A549 (cell line): Measurements from ENCODE around the gene TCF7L1. TPM values are rescaled to one million over a fixed set of nuclear protein-coding genes. Genes with fewer than 3 reads are reported as not detected.
A peak's percentile ranks its signal among the peaks of the same experiment; 100 is the strongest.

Experiments used
- ATAC-seq, 2 experiments: fragments of 200-7000 bp in 1 of 2; fragments of >200 bp in 1 of 2; cut with Nextera tagmentation in 1 of 2; cut with Tn5 transposase in 1 of 2; 3 replicates each; pipeline versions ENCODE4 v1.8.0 to v1.9.1; 2018 to 2020; ENCODE audit warnings: mild to moderate bottlenecking in 1 of 2, moderate library complexity in 1 of 2
- CTCF ChIA-PET: fragments of 300-600 bp; sonication (Branson Sonifier 250); formaldehyde crosslinking; extraction: SDS; loops from one replicate; lab custom pipeline; 2021; ENCODE audit warnings: antibody characterized with exemption, inconsistent platforms; lab: Yijun Ruan, JAX
- POLR2A ChIA-PET: fragments of 350-600 bp; formaldehyde crosslinking; extraction: SDS; loops from one replicate; lab custom pipeline; 2021; ENCODE audit warnings: antibody characterized with exemption, inconsistent platforms; lab: Yijun Ruan, JAX
- DNase-seq, 2 experiments: peaks; one replicate each; pipeline versions ENCODE4 v3.0.0 to v3.0.0-alpha.2; 2011 to 2016; ENCODE audit warnings: low read depth in 1 of 2, low spot score in 1 of 2
- FAIRE-seq: peaks from 2 replicates; lab custom pipeline; 2011; peaks lifted over from hg19 to GRCh38; lab: Jason Lieb, UNC
- H3K27ac ChIP-seq, 2 experiments: fragments of >200 bp; sonication (Bioruptor Twin); formaldehyde crosslinking; 3 replicates each; pipeline ENCODE4 v1.5.1; 2016 to 2017
- H3K4me1 ChIP-seq: fragments of >200 bp; sonication (Bioruptor Twin); formaldehyde crosslinking; 3 replicates; pipeline ENCODE4 v1.6.1; 2016
- H3K4me2 ChIP-seq: fragments of >200 bp; sonication (Bioruptor Twin); formaldehyde crosslinking; 3 replicates; pipeline ENCODE4 v1.6.1; 2016
- H3K4me3 ChIP-seq: fragments of >200 bp; sonication (Bioruptor Twin); formaldehyde crosslinking; 3 replicates; pipeline ENCODE4 v1.5.1; 2016
- H3K9me3 ChIP-seq: fragments of >200 bp; sonication (Bioruptor Twin); formaldehyde crosslinking; 3 replicates; pipeline ENCODE4 v1.6.1; 2016
- BCL3 ChIP-seq: fragments of >200 bp; sonication (Bioruptor Twin); formaldehyde crosslinking; IDR thresholded peaks from 3 replicates; pipeline ENCODE4 v1.6.1; 2016
- CBX2 ChIP-seq: fragments of 200-600 bp; sonication (generic); IDR thresholded peaks from 2 replicates; pipeline ENCODE4 v1.6.1; 2016; ENCODE audit warnings: low read depth, mild to moderate bottlenecking, borderline replicate concordance
- CEBPB ChIP-seq, 2 experiments: fragments of >200 bp in 1 of 2; sonication (Bioruptor Twin) in 1 of 2; formaldehyde crosslinking in 1 of 2; IDR thresholded peaks; 2 replicates each; pipeline ENCODE4 v1.6.1; 2012 to 2016
- CHD2 ChIP-seq: fragments of 150-350 bp; IDR thresholded peaks from 2 replicates; pipeline ENCODE4 v1.6.1; 2014; ENCODE audit warnings: low read length; ENCODE audit not compliant: partially characterized antibody
- CHD4 ChIP-seq: fragments of 200-600 bp; sonication (generic); IDR thresholded peaks from 2 replicates; pipeline ENCODE4 v1.6.1; 2016; ENCODE audit warnings: antibody characterized with exemption, mild to moderate bottlenecking, borderline replicate concordance
- CTCF ChIP-seq: fragments of >200 bp; sonication (Bioruptor Twin); formaldehyde crosslinking; IDR thresholded peaks from 3 replicates; pipeline ENCODE4 v1.5.1; 2016
- EHF ChIP-seq: fragments of 250-450 bp; sonication (Bioruptor Pico); IDR thresholded peaks from 2 replicates; pipeline ENCODE4 v1.5.0; 2020; ENCODE audit warnings: mild to moderate bottlenecking
- HDAC2 ChIP-seq: fragments of 200-600 bp; sonication (generic); IDR thresholded peaks from 2 replicates; pipeline ENCODE4 v1.6.1; 2016
- HEYL ChIP-seq: fragments of 250-450 bp; sonication (Bioruptor Pico); IDR thresholded peaks from 2 replicates; pipeline ENCODE4 v1.8.0; 2021; ENCODE audit warnings: mild to moderate bottlenecking, moderate library complexity
- HOXA7 ChIP-seq: fragments of 250-450 bp; sonication (Bioruptor Pico); IDR thresholded peaks from 2 replicates; pipeline ENCODE4 v1.5.0; 2020; ENCODE audit warnings: mild to moderate bottlenecking, moderate library complexity
- HOXB5 ChIP-seq: fragments of 250-450 bp; sonication (Bioruptor Pico); IDR thresholded peaks from 2 replicates; pipeline ENCODE4 v1.5.0; 2020; ENCODE audit warnings: mild to moderate bottlenecking, moderate library complexity
- JUN ChIP-seq, 2 experiments: fragments of >200 bp; sonication (Bioruptor Twin); formaldehyde crosslinking; IDR thresholded peaks; 2 replicates in 1 of 2; 3 replicates in 1 of 2; pipeline ENCODE4 v1.6.1; 2016 to 2017
- JUNB ChIP-seq: fragments of >200 bp; sonication (Bioruptor Twin); formaldehyde crosslinking; IDR thresholded peaks from 2 replicates; pipeline ENCODE4 v1.6.1; 2016
- MYC ChIP-seq: IDR thresholded peaks from 2 replicates; pipeline ENCODE4 v1.6.1; 2012; ENCODE audit warnings: mild to moderate bottlenecking, inconsistent platforms, low read length, improper control_type of control experiment, borderline replicate concordance
- NFE2L2 ChIP-seq: fragments of 150-350 bp; conservative IDR thresholded peaks from 2 replicates; pipeline ENCODE4 v1.6.1; 2014; ENCODE audit warnings: low read length
- NR3C1 ChIP-seq: fragments of >200 bp; sonication (Bioruptor Twin); formaldehyde crosslinking; IDR thresholded peaks from 3 replicates; pipeline ENCODE4 v1.6.1; 2017
- RAD21 ChIP-seq, 2 experiments: fragments of >200 bp in 1 of 2; sonication (Bioruptor Twin) in 1 of 2; formaldehyde crosslinking in 1 of 2; IDR thresholded peaks in 1 of 2; conservative IDR thresholded peaks in 1 of 2; 2 replicates in 1 of 2; 3 replicates in 1 of 2; pipeline ENCODE4 v1.6.1; 2012 to 2018; ENCODE audit warnings: inconsistent platforms in 1 of 2
- RCOR1 ChIP-seq: fragments of 150-350 bp; IDR thresholded peaks from 2 replicates; pipeline ENCODE4 v1.6.1; 2014; ENCODE audit warnings: antibody characterized with exemption, low read length, low read depth
- SMC3 ChIP-seq: fragments of >200 bp; sonication (Bioruptor Twin); formaldehyde crosslinking; IDR thresholded peaks from 3 replicates; pipeline ENCODE4 v1.6.1; 2018; ENCODE audit warnings: inconsistent platforms
- TFCP2L1 ChIP-seq: fragments of 250-450 bp; sonication (Bioruptor Pico); IDR thresholded peaks from 2 replicates; pipeline ENCODE4 v1.5.0; 2021; ENCODE audit warnings: mild to moderate bottlenecking
- TP53 ChIP-seq: fragments of 250-450 bp; sonication (Bioruptor Pico); IDR thresholded peaks from 2 replicates; pipeline ENCODE4 v1.5.0; 2021; ENCODE audit warnings: mild to moderate bottlenecking, moderate library complexity
- USF2 ChIP-seq: fragments of 450-650 bp; IDR thresholded peaks from 2 replicates; pipeline ENCODE4 v1.6.1; 2014; ENCODE audit warnings: antibody characterized with exemption
- ZFP36 ChIP-seq: fragments of 450-650 bp; IDR thresholded peaks from 2 replicates; pipeline ENCODE4 v1.6.1; 2014; ENCODE audit warnings: borderline replicate concordance; ENCODE audit not compliant: partially characterized antibody
- WGBS: methylation state at CpG from one replicate; pipeline ENCODE4 v1.1.6; 2017; ENCODE audit errors: missing lambda C conversion rate; 5-methylcytosine and 5-hydroxymethylcytosine counted together
- polyA plus RNA-seq, 4 experiments: library from polyadenylated mRNA; depleted of rRNA in 3 of 4; stranded (reverse); fragments of >200 nt; fragmentation: RNase III in 1 of 4; extraction: RNeasy Plus Mini Kit Qiagen cat#74134 plus additional on column Dnase treatment in 1 of 4; gene quantifications; 2 replicates in 3 of 4; 3 replicates in 1 of 4; pipeline ENCODE4 v1.2.3, GENCODE V29; 2011 to 2017

TCF7L1 gene
- polyA plus RNA-seq, 2 of the 4 experiments (the other 2 are of a cell fraction): 0.68 to 4.4 TPM

GRCh38 chr2:85159589-85159988, 26.4 kb downstream of the TCF7L1 start:
- 82% methylated on average over 6 of the region's 6 CpGs for WGBS
- POLR2A ChIA-PET: no interaction called here
- FAIRE-seq: no peak
- no peak overlapping the region for H3K4me2 ChIP-seq
- H3K9me3 ChIP-seq: no peaks in the 10 kb centered on the region
- no peak for DNase-seq
- ATAC-seq: no peak
- H3K4me3 ChIP-seq: no peak overlapping the region
- CTCF ChIA-PET: interaction anchor here (1.1 kb wide), 1 partner anchor 23 kb away, joined by 3 read pairs; no protein-coding TSS in a partner anchor
- no peak overlapping the region for H3K27ac ChIP-seq
- no peak for TF ChIP-seq TFCP2L1 (CRISPR knock-in tag)
- no peak for TF ChIP-seq BCL3
- TF ChIP-seq JUN (IDR thresholded peaks at IDR 0.05): no peak
- no peak for TF ChIP-seq RAD21 (conservative IDR thresholded peaks at IDR 0.05 in 1 of 2, IDR thresholded peaks at IDR 0.05 in 1 of 2)
- TF ChIP-seq CEBPB (IDR thresholded peaks at IDR 0.05): no peak
- TF ChIP-seq SMC3: no peak
- TF ChIP-seq MYC: no peak
- no peak for TF ChIP-seq CBX2
- TF ChIP-seq TP53 (CRISPR knock-in tag): no peak
- no peak for TF ChIP-seq USF2
- no peak for TF ChIP-seq NR3C1
- no peak for TF ChIP-seq NFE2L2
- no peak for TF ChIP-seq HEYL (CRISPR knock-in tag)
- no peak for TF ChIP-seq CHD4
- TF ChIP-seq JUNB: no peak
- TF ChIP-seq RCOR1: no peak
- TF ChIP-seq, all 56 proteins: peak for 0
- no peaks in the 10 kb centered on the region for H3K4me1 ChIP-seq

GRCh38 chr2:85160966-85161960, 28.1 kb downstream of the TCF7L1 start:
- ChIA-PET POLR2A (no interaction called here), CTCF (interaction anchor here (0.8 to 1.8 kb wide), 5 partner anchors 11 to 124 kb away, joined by 3 to 6 read pairs (median 3); no protein-coding TSS in a partner anchor)
- Histone ChIP-seq H3K4me3 (no peak overlapping the region), H3K9me3 (no peaks in the 10 kb centered on the region), H3K27ac (no peak overlapping the region)
- WGBS: 87% methylated on average over 18 of the region's 18 CpGs
- FAIRE-seq (no peak), ATAC-seq (peak in 1 of 2 experiments; percentile 31; a peak in 3 of 6 replicates)
- TF ChIP-seq EHF (CRISPR knock-in tag): no peak
- TF ChIP-seq HOXB5 (CRISPR knock-in tag): no peak
- TF ChIP-seq CHD2: no peak
- TF ChIP-seq, all 56 proteins: peak for 0
- DNase-seq: no peak
- no peak overlapping the region for H3K4me2 ChIP-seq
- no peaks in the 10 kb centered on the region for H3K4me1 ChIP-seq

GRCh38 chr2:85162746-85163301, 29.6 kb downstream of the TCF7L1 start:
- ATAC-seq: no peak
- H3K27ac ChIP-seq: no peak overlapping the region
- 72% methylated on average over 8 of the region's 8 CpGs for WGBS

More at GRCh38 chr2:85162746-85163301, 29.6 kb downstream of the TCF7L1 start:
- DNase-seq: no peak
- CTCF ChIA-PET: interaction anchor here (0.9 to 1.8 kb wide), 4 partner anchors 12 to 84 kb away, joined by 3 to 6 read pairs (median 3); no protein-coding TSS in a partner anchor
- no peak for TF ChIP-seq CTCF
- TF ChIP-seq EHF (CRISPR knock-in tag): no peak
- TF ChIP-seq ZFP36: no peak
- TF ChIP-seq HDAC2: no peak
- no peak for TF ChIP-seq HOXA7 (CRISPR knock-in tag)
- TF ChIP-seq, all 56 proteins: peak for 0
- POLR2A ChIA-PET: no interaction called here
- Histone ChIP-seq H3K9me3 (no peaks in the 10 kb centered on the region), H3K4me2 (no peak overlapping the region), H3K4me1 (no peaks in the 10 kb centered on the region), H3K4me3 (no peak overlapping the region)
- no peak for FAIRE-seq
